NCI-H524 (cell line): ENCODE data around the gene ELK4.
A peak's percentile ranks its signal among the peaks of the same experiment; 100 is the strongest.

ENCODE experiments used
- DNase-seq, 2 experiments: peaks; one replicate each; lab custom pipeline; 2025; lab: John Stamatoyannopoulos, UW

ELK4 gene

DNA sequence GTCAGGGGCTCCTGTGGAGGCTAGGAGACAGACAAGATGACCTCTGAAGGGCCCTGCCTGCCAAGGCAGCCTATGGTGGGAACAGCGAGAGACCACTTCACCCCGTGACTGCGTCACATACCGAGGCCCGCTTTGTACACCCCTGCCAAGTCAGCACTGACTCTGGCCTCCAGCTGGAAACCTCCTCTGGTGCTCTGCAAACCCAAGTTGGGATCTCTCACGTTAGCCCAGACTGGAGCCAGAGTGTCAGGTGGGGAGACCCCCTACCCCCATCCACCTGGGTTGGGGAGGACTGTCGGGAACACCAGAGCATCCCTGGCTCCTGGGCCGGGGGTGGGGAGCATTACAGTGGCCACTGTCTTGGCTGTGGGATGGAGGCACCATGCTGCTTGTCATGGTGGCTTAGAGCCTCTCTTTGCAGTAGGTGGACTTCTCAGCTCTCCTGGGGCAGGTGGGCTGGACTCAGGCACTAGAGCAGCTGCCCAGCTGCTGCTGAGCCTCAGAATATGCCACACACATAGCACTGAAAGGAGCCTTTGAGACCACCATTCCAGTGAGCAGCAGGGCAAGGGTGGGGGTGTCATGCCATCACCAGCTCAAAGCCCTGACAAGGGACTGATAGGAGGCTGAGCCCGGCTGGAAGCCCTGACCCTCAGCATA is 50.4 kb downstream of the ELK4 start:
- DNase-seq, result no peak

DNA sequence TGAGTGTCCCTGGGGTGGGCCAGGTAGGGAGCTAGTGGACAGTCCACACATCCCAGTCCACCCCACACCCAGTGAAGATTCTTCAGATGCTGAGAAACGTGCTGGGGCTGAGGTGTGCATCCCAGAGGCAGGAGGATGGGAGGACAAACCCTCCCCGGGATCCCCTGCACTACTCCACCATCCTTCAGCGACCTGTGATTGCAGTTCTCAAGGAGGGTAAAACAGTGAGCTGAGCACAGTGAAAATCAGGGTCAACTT is 51.0 kb downstream of the ELK4 start:
- no peak for DNase-seq

DNA sequence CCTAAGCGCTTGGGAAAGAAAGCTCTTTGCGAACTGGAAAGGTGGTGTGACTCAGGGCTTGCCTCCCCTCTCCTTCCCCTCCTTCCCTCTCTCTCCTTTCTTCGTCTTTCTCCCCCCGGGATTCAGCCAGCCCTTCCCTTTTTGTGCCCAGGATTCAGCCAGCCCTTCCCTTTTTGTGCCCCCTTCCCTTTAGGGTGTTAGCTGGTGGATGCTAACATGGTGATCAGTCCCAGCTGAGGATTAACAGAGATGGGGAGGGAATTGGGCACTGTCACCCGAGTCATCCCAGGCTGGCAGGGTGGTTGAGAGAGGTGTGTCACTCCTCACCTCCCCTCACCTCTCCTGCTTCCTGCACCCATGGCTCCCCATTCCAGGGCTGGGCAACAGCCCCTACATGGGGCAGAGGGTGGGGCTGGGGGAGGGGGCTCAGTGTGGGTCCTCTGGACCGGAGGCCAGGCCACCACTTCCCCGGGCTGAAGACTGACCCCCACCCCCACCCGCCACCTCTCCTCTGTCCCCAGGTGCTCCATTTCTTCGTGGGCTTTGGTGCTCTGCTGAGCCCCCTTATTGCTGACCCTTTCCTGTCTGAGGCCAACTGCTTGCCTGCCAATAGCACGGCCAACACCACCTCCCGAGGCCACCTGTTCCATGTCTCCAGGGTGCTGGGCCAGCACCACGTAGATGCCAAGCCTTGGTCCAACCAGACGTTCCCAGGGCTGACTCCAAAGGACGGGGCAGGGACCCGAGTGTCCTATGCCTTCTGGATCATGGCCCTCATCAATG is 51.5 kb downstream of the ELK4 start:
- DNase-seq, result no peak

DNA sequence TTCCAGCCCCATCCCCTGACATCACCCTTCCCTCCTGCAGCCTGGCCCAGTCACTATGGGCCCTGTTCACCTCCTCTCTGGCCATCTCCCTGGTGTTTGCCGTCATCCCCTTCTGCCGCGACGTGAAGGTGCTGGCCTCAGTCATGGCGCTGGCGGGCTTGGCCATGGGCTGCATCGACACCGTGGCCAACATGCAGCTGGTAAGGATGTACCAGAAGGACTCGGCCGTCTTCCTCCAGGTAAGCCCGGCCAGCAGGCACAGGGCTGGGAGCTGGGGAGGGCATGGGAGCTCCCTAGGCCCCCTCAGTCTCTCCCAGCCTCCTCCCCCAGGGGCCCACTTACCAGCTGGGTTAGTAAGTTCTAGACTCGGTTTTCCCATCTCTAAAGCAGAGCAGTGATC is 52.1 kb downstream of the ELK4 start:
- no peak for DNase-seq

DNA sequence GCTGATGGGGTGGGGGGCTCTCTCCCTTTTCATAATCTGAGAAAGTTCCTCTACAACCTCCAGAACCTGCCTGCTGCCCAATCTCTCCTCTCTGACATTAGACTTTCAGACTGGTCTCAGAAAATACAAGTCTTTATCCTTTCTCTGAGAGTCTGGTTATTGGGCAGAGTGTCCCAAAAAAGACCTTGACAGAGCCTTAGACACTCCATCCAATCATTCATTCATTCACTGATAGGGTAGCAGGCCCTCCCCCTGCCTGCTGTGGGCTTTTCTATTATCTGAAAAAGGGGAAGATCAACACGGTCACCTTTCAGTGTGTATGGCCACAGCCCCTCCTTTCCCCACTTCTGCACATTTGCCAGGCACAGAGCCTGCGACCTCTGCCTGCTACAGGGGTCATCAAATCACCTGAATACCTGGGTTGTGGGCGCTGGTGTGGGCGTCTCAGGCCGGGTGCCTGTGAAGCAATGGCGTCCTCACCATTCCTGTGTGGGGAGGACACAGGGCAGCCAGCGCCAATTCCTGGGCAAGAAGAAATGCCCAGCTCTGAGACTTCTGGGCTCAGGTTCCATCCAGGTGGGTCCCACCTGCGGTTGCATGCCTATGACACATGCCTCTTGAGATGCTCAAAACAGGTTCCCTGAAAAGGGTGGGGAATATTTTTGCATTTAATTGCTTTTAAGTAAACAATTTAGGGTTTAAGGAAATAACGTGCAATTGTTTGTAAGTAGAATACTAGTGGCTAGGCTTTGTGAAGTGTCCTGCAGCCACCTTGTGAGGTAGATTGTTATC is 52.8 kb downstream of the ELK4 start:
- no peak for DNase-seq

DNA sequence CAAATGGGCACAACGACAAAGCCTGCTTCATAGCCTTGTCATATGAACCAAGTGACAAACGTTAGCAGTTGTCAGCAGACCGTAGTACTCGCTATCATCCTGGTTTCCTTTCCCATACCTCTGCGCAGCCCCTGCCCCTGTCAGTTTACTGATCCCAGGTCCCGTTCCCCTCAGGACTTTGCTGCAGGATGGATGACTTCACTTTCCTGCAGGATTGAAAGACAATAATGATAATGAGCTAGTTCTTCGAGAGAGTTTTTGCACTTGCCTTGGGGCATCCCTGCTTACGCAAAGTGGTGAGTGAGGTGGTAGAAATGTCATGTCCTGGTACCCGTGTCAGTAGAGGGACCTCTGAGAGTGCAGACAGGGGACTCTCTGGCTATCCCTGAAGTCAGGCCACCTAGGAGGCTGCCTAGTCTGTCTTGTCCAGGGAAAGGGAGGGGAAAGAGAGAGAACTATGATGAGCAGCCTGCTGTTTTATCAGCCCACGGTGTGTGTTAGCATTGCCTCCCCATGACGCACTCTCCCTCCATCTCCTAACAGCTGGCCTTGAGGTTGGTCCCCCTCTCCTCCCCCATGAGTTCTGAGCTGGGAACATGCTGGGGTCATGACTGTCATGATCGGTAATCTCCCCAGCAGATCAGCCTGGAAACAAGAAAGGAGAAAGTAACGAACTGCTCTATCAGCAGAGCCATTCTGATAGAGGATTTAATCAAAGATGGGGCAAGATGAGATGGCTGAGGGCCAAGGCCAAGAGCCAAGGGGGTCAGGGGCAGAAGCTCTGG is 53.7 kb downstream of the ELK4 start:
- no peak for DNase-seq

DNA sequence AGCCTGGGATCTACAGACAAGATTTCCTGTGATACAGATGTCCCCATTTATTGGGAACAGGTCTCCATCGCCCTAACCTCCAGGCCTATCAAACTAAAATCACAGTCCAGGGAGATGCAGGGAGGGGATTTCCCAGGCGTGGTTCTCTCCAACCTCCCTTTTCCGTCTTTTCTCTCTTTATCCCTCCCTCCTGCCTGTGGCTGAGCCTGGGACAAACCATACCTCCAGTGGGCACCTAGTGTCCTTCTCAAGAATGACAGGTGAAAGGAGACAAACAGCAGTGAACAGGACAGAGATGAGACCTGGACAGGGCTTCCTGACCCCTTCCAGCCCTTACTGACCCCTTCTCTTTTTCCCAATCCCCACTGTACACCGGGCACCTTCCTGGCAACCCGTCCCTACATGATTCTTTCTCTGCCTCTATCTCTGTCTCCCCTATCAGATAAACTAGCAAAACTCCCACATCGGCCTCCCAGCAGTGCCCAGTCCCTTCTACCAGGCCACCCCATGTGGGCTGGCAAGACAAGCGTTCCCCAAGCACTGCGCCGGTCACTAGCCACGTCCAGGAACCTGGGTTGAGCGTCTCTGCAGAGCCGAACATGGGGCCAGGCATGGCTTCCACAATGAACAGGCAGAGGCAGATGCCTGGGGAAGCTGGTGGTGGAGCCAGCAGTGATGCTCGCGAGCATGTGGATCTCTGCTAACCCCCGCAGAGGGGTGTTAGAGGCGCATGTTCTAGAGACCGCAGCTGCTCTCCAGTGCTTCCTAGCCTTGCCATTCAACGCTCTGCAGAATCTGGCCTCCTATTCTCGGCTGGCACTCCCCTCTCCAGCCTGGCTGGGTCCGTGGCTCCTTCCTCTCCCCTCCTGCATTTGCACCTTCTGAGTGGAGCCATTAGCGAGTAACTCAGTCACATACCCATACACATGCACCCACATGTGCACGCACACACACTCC is 54.7 kb downstream of the ELK4 start:
- peak in 1 of 2 experiments; percentile 27 for DNase-seq

DNA sequence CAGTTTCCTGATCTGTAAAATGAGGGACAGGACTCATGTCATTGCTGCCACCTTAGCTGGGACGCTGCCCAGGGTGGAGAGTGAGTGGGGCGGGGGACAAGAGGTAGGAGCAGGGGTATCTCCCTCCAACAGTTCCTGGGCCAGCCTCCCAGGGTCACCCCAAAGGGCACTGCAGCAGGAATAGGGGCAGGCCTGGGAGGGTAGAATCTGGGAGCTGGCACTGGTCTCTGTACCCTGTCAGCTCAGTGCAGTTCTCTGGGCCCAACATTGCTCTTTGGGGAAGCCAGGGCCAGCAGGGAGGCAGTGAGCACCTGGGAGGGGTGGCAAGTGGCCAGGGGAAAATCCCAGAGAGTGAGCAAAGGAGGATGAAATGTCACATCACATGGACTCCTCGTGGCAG is 55.8 kb downstream of the ELK4 start:
- DNase-seq, result no peak

DNA sequence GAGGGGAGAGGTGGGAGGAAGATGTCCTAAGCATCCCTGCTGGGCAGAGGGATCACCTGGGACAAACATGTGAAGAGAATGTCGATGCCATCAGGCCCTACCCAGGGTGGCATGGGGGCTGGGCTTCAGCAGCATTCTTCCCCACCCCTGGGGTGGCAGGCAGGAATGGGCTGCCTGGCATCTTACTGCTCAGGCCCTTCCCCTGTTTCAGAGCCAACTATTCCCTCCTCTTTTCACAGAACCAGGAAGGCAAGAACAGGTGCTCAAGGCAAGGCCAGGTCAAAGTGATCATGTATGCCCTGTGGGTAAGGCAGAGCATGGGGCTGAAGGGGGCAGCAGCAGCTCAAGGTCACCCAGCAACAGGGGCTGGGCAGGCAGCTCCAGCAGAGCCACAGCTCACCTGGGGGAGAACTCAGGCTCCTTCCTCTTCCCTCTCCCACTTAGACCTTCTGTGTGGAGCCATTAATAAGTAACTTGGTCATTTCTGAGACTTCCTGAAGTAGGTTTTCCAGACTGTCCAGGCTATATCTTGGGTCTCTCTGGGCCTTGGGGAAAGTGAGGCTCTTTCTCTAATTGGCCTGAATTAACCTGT is 56.4 kb downstream of the ELK4 start:
- no peak for DNase-seq

DNA sequence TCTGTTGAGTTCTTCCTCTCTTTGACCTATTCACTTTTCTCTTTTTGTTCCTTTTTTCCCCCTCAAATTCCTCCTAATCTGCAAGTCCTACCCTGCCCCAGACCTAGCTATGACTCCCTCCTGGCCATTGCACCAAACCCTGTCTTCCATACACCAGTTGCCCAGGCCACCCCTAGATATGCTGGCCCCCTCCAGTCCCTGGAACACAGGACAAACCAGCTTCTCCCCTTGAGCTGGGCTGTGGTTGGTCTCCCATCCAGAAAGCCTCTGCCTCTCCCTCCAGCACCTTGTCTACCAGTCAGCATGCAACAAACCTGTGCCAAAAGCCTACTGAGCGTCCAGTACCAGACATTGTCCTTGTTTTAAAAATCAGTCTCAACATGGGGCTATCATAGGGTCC is 59.4 kb downstream of the ELK4 start:
- DNase-seq, result no peak

DNA sequence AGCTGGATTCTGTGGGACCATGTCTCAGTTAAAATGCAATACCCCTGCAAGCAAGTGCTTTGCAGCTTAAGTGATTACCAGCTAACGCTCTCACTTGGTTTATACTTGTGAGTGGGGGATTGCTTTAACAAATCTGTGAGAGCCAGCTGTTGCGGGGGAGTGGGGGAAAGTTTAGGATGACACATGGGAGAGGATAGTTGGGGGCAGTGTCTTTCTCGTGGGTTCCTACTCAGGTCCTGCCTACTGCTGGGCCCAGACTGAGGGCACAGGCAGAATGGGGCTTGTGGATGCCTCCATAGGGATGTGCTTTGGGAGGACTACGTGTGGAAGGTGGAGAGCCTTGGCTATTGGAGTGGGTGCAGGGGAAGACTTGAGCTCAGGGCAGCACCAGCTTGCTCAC is 60.1 kb downstream of the ELK4 start:
- DNase-seq, result peak; percentile 73 to 90

DNA sequence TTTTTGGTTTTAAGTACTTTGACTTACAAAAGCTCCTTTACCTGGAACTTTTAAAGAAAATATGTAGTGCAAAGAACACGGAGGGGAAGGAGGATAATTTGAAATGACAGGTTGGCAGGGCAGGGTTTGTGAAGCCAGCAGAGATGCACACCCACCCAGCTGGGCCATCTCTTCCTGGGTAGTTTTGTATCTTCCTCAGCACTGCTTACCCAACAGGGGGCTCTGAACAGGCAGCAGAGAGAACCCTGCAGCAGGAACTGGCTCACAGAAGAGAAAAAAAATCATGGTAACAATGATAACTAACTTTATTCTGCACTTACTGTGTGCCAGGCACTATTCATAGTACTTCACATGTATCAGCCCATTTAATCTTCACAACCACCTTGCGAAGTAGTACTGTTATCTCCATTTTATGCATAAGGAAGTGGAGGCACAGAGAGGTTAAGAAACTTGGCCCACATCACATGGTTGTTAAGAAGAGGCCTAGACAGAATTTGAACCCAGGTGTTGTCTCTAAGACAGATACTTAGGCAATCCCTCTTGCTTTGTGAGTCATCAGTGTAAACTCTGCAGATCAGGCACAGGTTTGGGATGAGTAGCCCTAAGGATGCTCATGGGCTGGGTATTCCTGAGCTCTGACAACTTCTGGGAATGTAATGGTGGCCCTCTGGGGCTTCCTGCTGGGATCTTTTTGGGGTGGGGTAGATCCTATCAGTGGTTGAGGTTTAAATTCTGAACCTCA is 60.8 kb downstream of the ELK4 start:
- no peak for DNase-seq

DNA sequence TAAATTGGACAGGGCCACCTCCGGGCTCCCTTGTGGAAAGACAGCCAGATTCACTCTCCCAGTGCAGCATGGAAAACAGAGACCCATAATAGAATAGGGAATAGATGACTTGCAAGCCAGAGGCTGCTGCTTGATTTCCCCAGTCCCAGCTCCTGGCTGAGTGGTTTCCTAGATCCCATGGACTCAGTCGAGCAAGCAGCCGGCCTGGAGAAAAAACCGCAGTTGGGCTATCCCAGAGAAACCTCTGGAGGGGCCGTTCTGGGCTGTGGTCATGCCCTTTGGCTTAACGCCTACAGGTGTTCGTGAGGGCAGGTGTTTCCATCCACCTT is 61.7 kb downstream of the ELK4 start:
- DNase-seq, result peak in 1 of 2 experiments; percentile 17

DNA sequence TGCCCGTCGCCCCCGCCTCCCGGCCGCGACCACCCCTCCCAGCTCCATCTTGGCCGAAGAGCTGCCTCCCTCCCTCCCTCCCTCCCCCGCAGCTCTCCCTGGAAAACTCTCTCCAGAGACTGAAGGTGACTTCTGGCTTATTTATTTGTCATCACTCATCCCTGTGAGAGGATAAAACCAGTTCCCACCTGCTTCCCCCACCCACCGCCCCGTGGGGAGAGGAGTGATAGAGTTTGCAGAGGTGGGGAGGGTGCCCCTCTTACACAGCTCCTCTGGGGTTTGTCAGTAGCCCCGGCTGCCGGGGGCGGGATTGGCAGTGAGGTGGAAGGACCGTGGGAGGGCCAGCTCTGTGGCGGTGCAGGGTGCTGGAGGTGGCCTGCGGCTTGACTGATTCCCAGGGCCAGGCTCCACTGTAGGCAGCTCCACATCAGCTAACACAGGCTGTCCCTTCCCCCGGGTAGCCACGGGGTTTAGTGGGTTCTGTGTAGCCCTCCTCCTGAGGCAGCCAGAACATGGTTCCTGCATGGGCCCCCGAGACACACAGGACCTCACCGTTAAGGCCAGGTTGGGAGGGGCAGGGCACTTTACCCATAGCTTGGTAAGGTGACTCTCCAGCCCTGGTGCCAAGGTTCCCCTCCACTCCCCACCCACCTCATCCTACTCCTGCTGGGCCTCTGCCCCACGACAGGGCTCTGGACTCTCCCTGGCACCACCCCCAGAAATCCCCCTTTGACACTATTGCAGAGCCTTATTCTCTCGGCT is 62.2 kb downstream of the ELK4 start:
- DNase-seq, result peak in 1 of 2 experiments; percentile 9

DNA sequence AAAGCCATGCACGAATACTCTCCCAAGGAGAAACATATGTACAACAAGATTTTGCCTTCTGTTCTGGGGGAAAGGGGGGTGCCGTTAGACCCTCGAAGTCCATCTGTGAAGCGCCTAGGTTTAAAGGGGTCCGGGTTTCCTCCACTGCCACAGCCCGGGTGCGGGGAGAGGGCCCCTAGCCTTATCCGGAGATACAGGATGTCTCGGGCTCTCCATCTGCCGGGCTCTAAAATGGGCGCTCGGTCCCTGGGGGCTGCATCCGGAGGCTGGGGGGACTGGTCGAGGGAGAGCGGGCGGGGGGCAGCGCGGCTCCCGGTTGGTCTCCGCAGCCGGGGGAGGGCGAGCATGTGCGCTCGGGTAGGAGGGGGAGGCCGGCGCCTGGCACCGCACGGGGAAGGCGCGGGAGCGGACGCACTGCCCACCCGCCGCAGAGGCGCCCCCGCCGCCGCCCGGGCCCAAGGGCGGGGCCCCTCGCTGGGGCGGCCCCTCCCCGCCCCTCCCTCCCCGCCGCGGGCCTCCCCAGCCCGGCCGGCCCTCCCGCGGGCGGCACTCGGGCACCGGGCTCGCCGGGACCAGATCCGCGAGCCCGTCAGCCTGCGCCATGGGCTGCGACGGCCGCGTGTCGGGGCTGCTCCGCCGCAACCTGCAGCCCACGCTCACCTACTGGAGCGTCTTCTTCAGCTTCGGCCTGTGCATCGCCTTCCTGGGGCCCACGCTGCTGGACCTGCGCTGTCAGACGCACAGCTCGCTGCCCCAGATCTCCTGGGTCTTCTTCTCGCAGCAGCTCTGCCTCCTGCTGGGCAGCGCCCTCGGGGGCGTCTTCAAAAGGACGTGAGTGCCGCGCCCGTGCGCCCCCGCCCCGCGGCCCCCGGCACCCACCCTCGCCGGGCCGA is 63.1 kb downstream of the ELK4 start:
- peak in 1 of 2 experiments; percentile 25 for DNase-seq

DNA sequence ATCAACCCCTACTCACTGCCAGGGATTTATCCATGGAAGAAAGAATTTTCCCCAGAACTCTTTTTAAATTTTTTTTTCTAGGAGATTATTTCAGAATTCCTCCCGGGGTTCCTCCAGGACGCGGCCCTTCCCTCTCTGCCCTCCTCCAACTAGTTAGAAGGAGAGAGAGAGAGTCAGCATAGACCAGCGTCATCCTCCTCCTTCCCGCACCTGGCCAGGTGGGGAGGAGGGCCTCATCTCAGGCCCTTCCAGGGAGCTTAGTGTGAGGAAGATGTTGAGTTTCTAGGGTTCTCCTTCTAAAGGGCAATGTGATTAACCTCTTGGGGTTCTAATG is 63.7 kb downstream of the ELK4 start:
- DNase-seq, result no peak

DNA sequence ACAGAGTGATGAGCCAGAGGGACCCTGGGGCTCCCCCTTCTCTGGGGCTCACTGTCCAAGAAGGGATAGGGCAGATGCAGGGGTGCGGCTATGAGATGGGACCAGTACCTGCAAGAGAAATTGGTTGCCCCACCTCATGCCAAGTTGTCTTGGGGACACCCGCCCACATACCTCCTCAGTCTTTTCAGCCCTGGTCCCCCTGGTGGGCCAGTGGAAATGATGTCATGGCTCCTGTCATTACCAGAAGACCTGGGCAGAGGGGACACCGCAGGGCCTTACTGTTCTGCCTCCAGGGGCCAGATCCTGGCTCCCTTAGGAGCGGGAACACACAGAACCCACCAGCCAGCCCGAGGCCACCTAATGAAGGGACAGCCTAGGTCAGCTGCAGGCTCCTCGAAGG is 64.1 kb downstream of the ELK4 start:
- DNase-seq, result no peak

DNA sequence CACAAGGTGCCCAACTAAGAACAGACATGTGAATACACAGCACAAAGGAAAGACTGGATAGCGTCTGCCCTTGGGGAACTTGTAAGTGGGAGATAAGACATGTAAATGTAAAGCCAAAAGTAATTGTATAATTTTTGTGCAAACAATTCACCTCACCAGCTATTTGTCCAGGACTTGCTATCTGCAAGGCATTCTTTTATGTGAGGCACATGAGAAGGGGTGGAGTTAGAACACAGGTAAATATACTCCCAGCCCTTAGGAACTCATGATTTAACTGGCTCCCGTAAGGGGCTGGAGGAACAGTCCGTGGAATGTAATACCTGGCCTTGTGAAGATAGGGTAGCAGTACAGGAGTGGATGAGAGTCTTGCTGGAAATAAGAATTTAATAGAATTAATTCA is 66.0 kb downstream of the ELK4 start:
- DNase-seq, result no peak
